Regular cardiac myocyte (primary cell): ENCODE results near the gene NDUFB11. TPM values are rescaled to one million over a fixed set of nuclear protein-coding genes. Genes with fewer than 3 reads are reported as not detected.

Source experiments
- total RNA-seq: library from RNA; depleted of rRNA; stranded (reverse); fragments of >200 nt; gene quantifications from 2 replicates; pipeline ENCODE4 v1.2.3, GENCODE V29; 2014

The NDUFB11 gene
- total RNA-seq, result 51.0 and 57.7 TPM in 2 replicates

DNA sequence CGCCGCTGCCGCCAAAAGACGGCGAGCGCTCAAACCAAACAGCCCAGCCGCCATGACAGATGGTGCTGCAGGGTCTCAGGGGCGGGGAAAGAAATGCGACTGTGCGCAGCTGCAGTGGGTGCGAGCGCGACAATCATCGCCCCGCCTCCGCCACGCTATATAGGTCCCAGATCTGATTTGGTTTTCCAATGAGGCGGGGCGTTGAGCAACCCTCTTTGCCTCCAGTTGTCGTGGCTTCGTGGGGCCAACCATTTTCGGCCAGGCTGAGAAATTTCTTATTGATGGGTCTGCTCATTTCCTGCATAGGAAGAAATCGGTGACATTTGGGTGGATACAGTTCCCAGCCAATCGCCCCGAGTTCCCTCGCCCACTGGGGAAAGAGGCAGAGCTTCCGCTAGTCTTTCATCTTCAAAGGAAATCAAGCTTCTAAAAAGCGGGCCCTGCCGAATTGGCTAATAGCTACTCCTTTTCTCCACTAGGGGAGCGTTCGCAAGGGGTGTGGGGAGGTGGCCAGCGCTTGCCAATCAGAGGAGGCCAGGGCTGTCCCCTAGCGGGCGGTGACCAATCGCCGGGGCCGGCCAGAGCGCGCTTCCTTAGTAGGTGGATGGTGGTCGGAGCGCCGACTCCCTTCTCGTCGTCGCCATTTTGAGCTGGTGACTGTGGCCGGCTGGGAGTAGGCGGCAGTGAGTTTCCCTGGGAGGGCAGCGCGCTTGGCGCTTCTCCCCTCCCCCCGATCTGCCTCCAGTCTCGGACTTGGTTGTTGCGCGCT, at the start of gene NDUFB11, which contains the start of gene RBM10:
Gene NDUFB11, minus strand, starts transcription at position 77 of the 769 bp plus-strand sequence. Its CDS starts 23 bp downstream, at position 54.
Gene RBM10, plus strand, starts transcription at position 596 of the 769 bp plus-strand sequence. CDS start 2,261 bp downstream, outside the sequence.

DNA sequence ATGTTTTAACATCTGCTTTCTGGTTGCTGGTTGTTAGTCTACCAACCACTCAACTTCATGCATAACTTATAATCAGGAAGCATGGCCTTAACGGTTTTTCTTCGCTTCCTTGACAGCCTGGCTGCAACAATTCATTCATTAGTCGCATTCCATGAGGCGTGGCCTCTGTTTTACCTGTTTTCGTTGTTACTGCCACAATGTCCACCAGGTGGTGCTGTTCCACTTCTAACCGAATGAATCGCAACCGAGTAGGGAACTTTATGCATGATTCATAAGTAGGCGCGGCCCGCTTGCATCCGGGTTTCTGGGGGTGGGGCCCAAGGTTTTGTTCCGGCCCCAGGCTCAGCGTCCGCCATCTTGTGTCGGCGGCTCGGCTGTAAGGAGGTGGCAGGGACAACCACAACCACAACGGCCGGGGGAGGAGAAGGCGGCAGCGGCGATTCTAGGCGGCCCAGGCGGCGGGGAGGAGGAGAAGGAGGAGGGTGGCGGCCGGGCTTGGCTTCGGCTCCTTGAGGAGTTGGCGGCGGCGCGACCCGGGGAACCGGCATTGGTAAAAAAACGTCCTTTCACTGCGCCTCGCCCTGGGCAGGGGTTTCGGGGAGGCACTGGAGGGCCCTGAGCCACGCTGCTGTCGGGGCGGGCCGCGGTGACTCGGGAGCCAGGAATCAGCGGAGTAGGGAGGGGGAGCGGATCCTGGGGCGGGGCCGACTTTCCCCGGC, 49.1 kb upstream of the NDUFB11 start, which contains the start of gene UBA1:
Gene UBA1, plus strand, starts transcription at position 355 of the 719 bp plus-strand sequence. CDS start 4,974 bp downstream, outside the sequence.

Other genes starting within 250 kb of the NDUFB11 start
- gene JADE3, start 232.3 kb downstream of the NDUFB11 start, total RNA-seq, result 4.5 and 6.1 TPM in 2 replicates
- 0.58 and 2.8 TPM in 2 replicates for gene RGN, start 66.3 kb downstream of the NDUFB11 start, total RNA-seq
- 39.7 and 73.2 TPM in 2 replicates for gene RBM10, start 519 bp upstream of the NDUFB11 start, total RNA-seq
- 93.9 and 154 TPM in 2 replicates for gene UBA1, start 49.1 kb upstream of the NDUFB11 start, total RNA-seq
- 65.0 and 69.1 TPM in 2 replicates for gene CDK16, start 74.0 kb upstream of the NDUFB11 start, total RNA-seq
- gene USP11, start 88.3 kb upstream of the NDUFB11 start, total RNA-seq, result 42.3 and 55.6 TPM in 2 replicates
- under 0.01 and 0.28 TPM in 2 replicates for gene ZNF157, start 225.9 kb upstream of the NDUFB11 start, total RNA-seq